ENCODE results near the gene CYP27B1. TPM values are rescaled to one million over a fixed set of nuclear protein-coding genes. Genes with fewer than 3 reads are reported as not detected.

The CYP27B1 gene
- total and polyA plus RNA-seq, 2 experiments from 2014 or later: 1.1 to 2.7 TPM

- TF ChIP-seq, protein P1, sequence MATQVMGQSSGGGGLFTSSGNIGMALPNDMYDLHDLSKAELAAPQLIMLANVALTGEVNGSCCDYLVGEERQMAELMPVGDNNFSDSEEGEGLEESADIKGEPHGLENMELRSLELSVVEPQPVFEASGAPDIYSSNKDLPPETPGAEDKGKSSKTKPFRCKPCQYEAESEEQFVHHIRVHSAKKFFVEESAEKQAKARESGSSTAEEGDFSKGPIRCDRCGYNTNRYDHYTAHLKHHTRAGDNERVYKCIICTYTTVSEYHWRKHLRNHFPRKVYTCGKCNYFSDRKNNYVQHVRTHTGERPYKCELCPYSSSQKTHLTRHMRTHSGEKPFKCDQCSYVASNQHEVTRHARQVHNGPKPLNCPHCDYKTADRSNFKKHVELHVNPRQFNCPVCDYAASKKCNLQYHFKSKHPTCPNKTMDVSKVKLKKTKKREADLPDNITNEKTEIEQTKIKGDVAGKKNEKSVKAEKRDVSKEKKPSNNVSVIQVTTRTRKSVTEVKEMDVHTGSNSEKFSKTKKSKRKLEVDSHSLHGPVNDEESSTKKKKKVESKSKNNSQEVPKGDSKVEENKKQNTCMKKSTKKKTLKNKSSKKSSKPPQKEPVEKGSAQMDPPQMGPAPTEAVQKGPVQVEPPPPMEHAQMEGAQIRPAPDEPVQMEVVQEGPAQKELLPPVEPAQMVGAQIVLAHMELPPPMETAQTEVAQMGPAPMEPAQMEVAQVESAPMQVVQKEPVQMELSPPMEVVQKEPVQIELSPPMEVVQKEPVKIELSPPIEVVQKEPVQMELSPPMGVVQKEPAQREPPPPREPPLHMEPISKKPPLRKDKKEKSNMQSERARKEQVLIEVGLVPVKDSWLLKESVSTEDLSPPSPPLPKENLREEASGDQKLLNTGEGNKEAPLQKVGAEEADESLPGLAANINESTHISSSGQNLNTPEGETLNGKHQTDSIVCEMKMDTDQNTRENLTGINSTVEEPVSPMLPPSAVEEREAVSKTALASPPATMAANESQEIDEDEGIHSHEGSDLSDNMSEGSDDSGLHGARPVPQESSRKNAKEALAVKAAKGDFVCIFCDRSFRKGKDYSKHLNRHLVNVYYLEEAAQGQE (IDR thresholded peaks at IDR 0.05; ENCODE audit: unreplicated experiment): no peak
- no peak for TF ChIP-seq NANOG (IDR thresholded peaks at IDR 0.05; ENCODE audit: borderline replicate concordance)
- no peak for TF ChIP-seq STAT1 (IDR thresholded peaks at IDR 0.05; ENCODE audit: unreplicated experiment)
- no peak for TF ChIP-seq POLR2AphosphoS5 (IDR thresholded peaks at IDR 0.05; ENCODE audit: low read depth)
- TF ChIP-seq EZH2phosphoT487 (IDR thresholded peaks at IDR 0.05; ENCODE audit: unreplicated experiment): no peak
- TF ChIP-seq ZNF114 (CRISPR knock-in tag; IDR thresholded peaks at IDR 0.05): no peak
- TF ChIP-seq CREB1 (CRISPR knock-in tag; IDR thresholded peaks at IDR 0.05; ENCODE audit: low read depth): no peak
- TF ChIP-seq ZNF331 (CRISPR knock-in tag; IDR thresholded peaks at IDR 0.05; ENCODE audit: low read depth): no peak
These were observed 13.0 kb downstream of the CYP27B1 start (continued) for GRCh38 chr12:57753756-57754337.

DNA sequence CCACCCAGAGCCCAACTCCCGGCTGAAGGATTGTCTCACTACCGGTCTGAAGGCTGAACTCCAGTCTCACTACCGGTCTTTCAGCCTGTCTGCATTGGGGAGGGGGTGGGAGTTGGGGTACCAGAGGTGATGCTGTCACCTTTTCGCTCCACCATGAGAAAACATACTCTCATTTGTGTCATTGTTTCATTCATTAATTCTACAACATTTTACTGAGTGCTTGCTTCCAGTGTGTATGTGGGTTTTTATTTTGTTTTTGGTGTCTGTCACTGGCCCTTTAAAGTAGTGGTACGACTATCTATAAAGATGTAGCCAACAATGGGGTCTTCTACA is 14.2 kb downstream of the CYP27B1 start:
- peak; percentile 55; the same call in 2 of the 3 replicates for ATAC-seq
- no peak overlapping the region for H3K27ac ChIP-seq (ENCODE audit: low read depth)
- H3K27me3 Mint-ChIP-seq (ENCODE audit: insufficient read depth, low read depth, poor library complexity): peaks cover 46% of the 10 kb centered on the region
- TF ChIP-seq, protein P2, sequence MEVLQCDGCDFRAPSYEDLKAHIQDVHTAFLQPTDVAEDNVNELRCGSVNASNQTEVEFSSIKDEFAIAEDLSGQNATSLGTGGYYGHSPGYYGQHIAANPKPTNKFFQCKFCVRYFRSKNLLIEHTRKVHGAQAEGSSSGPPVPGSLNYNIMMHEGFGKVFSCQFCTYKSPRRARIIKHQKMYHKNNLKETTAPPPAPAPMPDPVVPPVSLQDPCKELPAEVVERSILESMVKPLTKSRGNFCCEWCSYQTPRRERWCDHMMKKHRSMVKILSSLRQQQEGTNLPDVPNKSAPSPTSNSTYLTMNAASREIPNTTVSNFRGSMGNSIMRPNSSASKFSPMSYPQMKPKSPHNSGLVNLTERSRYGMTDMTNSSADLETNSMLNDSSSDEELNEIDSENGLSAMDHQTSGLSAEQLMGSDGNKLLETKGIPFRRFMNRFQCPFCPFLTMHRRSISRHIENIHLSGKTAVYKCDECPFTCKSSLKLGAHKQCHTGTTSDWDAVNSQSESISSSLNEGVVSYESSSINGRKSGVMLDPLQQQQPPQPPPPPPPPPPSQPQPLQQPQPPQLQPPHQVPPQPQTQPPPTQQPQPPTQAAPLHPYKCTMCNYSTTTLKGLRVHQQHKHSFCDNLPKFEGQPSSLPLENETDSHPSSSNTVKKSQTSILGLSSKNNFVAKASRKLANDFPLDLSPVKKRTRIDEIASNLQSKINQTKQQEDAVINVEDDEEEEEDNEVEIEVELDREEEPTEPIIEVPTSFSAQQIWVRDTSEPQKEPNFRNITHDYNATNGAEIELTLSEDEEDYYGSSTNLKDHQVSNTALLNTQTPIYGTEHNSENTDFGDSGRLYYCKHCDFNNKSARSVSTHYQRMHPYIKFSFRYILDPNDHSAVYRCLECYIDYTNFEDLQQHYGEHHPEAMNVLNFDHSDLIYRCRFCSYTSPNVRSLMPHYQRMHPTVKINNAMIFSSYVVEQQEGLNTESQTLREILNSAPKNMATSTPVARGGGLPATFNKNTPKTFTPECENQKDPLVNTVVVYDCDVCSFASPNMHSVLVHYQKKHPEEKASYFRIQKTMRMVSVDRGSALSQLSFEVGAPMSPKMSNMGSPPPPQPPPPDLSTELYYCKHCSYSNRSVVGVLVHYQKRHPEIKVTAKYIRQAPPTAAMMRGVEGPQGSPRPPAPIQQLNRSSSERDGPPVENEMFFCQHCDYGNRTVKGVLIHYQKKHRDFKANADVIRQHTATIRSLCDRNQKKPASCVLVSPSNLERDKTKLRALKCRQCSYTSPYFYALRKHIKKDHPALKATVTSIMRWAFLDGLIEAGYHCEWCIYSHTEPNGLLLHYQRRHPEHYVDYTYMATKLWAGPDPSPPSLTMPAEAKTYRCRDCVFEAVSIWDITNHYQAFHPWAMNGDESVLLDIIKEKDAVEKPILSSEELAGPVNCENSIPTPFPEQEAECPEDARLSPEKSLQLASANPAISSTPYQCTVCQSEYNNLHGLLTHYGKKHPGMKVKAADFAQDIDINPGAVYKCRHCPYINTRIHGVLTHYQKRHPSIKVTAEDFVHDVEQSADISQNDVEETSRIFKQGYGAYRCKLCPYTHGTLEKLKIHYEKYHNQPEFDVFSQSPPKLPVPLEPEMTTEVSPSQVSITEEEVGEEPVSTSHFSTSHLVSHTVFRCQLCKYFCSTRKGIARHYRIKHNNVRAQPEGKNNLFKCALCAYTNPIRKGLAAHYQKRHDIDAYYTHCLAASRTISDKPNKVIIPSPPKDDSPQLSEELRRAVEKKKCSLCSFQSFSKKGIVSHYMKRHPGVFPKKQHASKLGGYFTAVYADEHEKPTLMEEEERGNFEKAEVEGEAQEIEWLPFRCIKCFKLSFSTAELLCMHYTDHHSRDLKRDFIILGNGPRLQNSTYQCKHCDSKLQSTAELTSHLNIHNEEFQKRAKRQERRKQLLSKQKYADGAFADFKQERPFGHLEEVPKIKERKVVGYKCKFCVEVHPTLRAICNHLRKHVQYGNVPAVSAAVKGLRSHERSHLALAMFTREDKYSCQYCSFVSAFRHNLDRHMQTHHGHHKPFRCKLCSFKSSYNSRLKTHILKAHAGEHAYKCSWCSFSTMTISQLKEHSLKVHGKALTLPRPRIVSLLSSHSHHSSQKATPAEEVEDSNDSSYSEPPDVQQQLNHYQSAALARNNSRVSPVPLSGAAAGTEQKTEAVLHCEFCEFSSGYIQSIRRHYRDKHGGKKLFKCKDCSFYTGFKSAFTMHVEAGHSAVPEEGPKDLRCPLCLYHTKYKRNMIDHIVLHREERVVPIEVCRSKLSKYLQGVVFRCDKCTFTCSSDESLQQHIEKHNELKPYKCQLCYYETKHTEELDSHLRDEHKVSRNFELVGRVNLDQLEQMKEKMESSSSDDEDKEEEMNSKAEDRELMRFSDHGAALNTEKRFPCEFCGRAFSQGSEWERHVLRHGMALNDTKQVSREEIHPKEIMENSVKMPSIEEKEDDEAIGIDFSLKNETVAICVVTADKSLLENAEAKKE (CRISPR knock-in tag; IDR thresholded peaks at IDR 0.05): no peak
- no peak for TF ChIP-seq POLR2AphosphoS5 (IDR thresholded peaks at IDR 0.05; ENCODE audit: low read depth)
- TF ChIP-seq ZNF114 (CRISPR knock-in tag; IDR thresholded peaks at IDR 0.05): no peak
- TF ChIP-seq NANOG (IDR thresholded peaks at IDR 0.05; ENCODE audit: borderline replicate concordance): no peak
- no peak for TF ChIP-seq ETS1 (IDR thresholded peaks at IDR 0.05)
- TF ChIP-seq, protein P1 (IDR thresholded peaks at IDR 0.05; ENCODE audit: unreplicated experiment): no peak
- no peak for TF ChIP-seq STAT1 (IDR thresholded peaks at IDR 0.05; ENCODE audit: unreplicated experiment)

More for the DNA sequence above, 14.2 kb downstream of the CYP27B1 start:
- Mint-ChIP-seq H3K4me3 (peak overlapping the region; percentile 99), H3K9me3 (no peaks in the 10 kb centered on the region; the same call in 2 of the 3 replicates), H3K4me1 (peaks cover 39% of the 10 kb centered on the region), H3K27ac (no peak overlapping the region), H3K36me3 (ENCODE audit: low read depth) (peaks cover 43% of the 10 kb centered on the region)
- Histone ChIP-seq H3K79me2 (replicated peaks; ENCODE audit: insufficient read depth) (peaks cover 26% of the 10 kb centered on the region), H3K27me3 (ENCODE audit: insufficient read depth) (peaks cover 45% of the 10 kb centered on the region), H4K20me1 (replicated peaks; ENCODE audit: insufficient read depth) (peaks cover 4% of the 10 kb centered on the region; the same call in 1 of the 2 replicates), H2AFZ (no peak overlapping the region), H3K4me3 (peak overlapping the region; percentile 29), H3K4me1 (ENCODE audit: insufficient read depth) (peaks cover 36% of the 10 kb centered on the region), H3K9me2 (ENCODE audit: insufficient read depth) (no peaks in the 10 kb centered on the region), H3K36me3 (ENCODE audit: insufficient read depth) (peaks cover 6% of the 10 kb centered on the region), H3K4me2 (peak overlapping the region; percentile 50), H3F3A (replicated peaks; ENCODE audit: low read depth) (peaks cover 33% of the 10 kb centered on the region)
- DNase-seq (ENCODE audit: low spot score): no peak
